Hepatocyte (in vitro differentiated cells): ENCODE data around the gene SARDH. TPM values are rescaled to one million over a fixed set of nuclear protein-coding genes. Genes with fewer than 3 reads are reported as not detected.

Experiments used
- DNase-seq: peaks from one replicate; pipeline ENCODE4 v3.0.0-alpha.2; 2016; ENCODE audit warnings: low spot score
- H2AFZ ChIP-seq: fragments of 200-600 bp; sonication (generic); 2 replicates; pipeline ENCODE4 v1.6.0; 2016; ENCODE audit warnings: antibody characterized with exemption, mild to moderate bottlenecking
- H3K27ac ChIP-seq: fragments of 200-600 bp; sonication (generic); 2 replicates; pipeline ENCODE4 v1.5.1; 2016; ENCODE audit warnings: mild to moderate bottlenecking
- H3K27me3 ChIP-seq: fragments of 200-600 bp; sonication (generic); 2 replicates; pipeline ENCODE4 v1.6.1; 2016
- H3K36me3 ChIP-seq: fragments of 200-600 bp; sonication (generic); replicated peaks from 2 replicates; pipeline ENCODE4 v1.5.1; 2016; ENCODE audit warnings: low read depth; ENCODE audit not compliant: insufficient read depth
- H3K4me1 ChIP-seq: fragments of 200-600 bp; sonication (generic); 2 replicates; pipeline ENCODE4 v1.5.1; 2016; ENCODE audit warnings: mild to moderate bottlenecking, moderate library complexity; ENCODE audit not compliant: insufficient read depth
- H3K4me2 ChIP-seq: fragments of 200-600 bp; sonication (generic); 2 replicates; pipeline ENCODE4 v1.6.0; 2016
- H3K4me3 ChIP-seq: fragments of 200-600 bp; sonication (generic); 2 replicates; pipeline ENCODE4 v1.5.1; 2016; ENCODE audit warnings: mild to moderate bottlenecking
- H3K79me2 ChIP-seq: fragments of 200-600 bp; sonication (generic); 2 replicates; pipeline ENCODE4 v1.6.0; 2017; ENCODE audit warnings: mild to moderate bottlenecking
- H3K9me2 ChIP-seq: fragments of 200-600 bp; sonication (generic); replicated peaks from 2 replicates; pipeline ENCODE4 v1.6.0; 2017; ENCODE audit warnings: mild to moderate bottlenecking; ENCODE audit not compliant: insufficient read depth
- H3K9me3 ChIP-seq: fragments of 200-600 bp; sonication (generic); 2 replicates; pipeline ENCODE4 v1.5.1; 2016; ENCODE audit warnings: low read depth, mild to moderate bottlenecking
- H4K20me1 ChIP-seq: fragments of 200-600 bp; sonication (generic); 2 replicates; pipeline ENCODE4 v1.6.0; 2016; ENCODE audit warnings: mild to moderate bottlenecking; ENCODE audit not compliant: insufficient read depth, poor library complexity, severe bottlenecking
- CTCF ChIP-seq: fragments of 200-600 bp; sonication (generic); IDR thresholded peaks from 2 replicates; pipeline ENCODE4 v1.5.1; 2016; ENCODE audit warnings: antibody characterized with exemption, mild to moderate bottlenecking; ENCODE audit not compliant: poor library complexity
- EZH2 ChIP-seq: fragments of 200-600 bp; sonication (generic); IDR thresholded peaks from 2 replicates; pipeline ENCODE4 v1.6.1; 2016; ENCODE audit warnings: antibody characterized with exemption, mild to moderate bottlenecking, borderline replicate concordance
- EZH2phosphoT487 ChIP-seq: fragments of 200-600 bp; sonication (generic); IDR thresholded peaks from one replicate; pipeline ENCODE4 v1.6.1; 2018; ENCODE audit warnings: antibody characterized with exemption, mild to moderate bottlenecking, low read depth, moderate library complexity; ENCODE audit not compliant: unreplicated experiment, severe bottlenecking
- WGBS: methylation state at CpG from one replicate; pipeline ENCODE4 v1.1.6; 2016; ENCODE audit warnings: low lambda C conversion rate; ENCODE audit errors: missing lambda C conversion rate; 5-methylcytosine and 5-hydroxymethylcytosine counted together
- polyA plus RNA-seq: library from polyadenylated mRNA; unstranded; fragments of >200 nt; fragmentation: Nextera tagmentation; extraction: Ambion mirVana; gene quantifications from 2 replicates; pipeline ENCODE4 v1.2.1, GENCODE V29; 2016
- total RNA-seq: library from RNA; depleted of rRNA; stranded (reverse); fragments of >200 nt; gene quantifications from 2 replicates; pipeline ENCODE4 v1.2.3, GENCODE V29; 2014

Gene SARDH
- total and polyA plus RNA-seq, 2 experiments from 2014 or later, result 7.5 to 9.8 TPM

DNA sequence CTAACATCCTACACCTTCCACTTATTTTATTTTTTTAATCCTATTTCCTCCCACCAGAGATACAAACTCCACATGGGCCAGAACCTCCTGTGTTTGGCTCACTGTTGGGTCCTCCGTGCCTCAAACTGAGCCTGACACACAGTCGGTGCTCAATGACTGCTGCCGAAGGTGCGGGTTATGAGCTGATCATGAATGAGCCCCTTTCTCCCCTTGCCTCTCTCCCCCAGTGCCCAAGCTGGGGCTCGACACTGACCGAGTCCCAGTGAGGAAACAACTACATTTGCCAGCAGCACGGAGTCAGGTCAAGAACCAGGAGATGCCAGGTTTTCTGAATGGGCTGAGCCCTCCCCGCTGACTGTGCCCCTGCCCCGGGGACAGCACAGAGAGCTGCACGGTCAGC lies 45.0 kb downstream of the SARDH start:
- Histone ChIP-seq H3K27ac (no peak overlapping the region), H3K36me3 (no peaks in the 10 kb centered on the region), H3K4me2 (no peak overlapping the region), H3K27me3 (no peaks in the 10 kb centered on the region), H3K9me2 (no peaks in the 10 kb centered on the region), H3K79me2 (no peaks in the 10 kb centered on the region), H4K20me1 (no peaks in the 10 kb centered on the region), H3K4me1 (peaks cover 17% of the 10 kb centered on the region), H3K4me3 (no peak overlapping the region), H3K9me3 (no peaks in the 10 kb centered on the region), H2AFZ (no peak overlapping the region)
- TF ChIP-seq EZH2, result no peak
- TF ChIP-seq EZH2phosphoT487, result no peak
- no peak for TF ChIP-seq CTCF
- WGBS, result 95% methylated on average over 10 of the region's 10 CpGs
- no peak for DNase-seq

DNA sequence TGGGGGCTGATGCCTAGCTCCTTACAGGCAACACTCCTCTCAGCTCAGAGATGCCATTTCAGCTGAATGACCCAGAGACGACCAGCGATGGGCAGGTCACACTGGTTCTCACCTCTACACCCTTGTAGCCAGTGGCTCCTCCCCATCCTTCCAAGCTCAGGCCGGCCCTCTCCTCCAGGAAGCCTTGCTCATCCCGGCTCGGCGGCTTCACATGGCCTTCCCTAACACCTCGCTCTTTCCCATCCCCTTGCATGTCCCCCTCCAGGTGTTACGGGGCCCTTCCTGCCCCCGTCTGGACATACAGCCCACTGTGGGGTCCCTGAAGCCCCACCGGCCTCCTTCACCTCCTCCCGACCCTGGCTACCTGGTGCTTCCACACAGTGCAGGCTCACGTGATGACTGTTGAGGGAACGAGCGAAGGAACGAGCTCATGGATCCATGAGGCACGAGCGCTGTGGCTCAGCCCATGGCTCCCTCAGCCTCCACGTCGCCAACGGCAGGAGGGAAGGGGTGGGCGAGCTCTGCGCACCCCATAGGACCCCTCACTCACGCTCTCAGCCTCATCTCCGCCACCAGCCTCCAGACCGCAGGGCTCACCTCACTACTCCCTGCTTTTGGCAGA lies 45.7 kb downstream of the SARDH start:
- H2AFZ ChIP-seq, result no peak overlapping the region
- peaks cover 17% of the 10 kb centered on the region for H3K4me1 ChIP-seq
- no peak overlapping the region for H3K4me2 ChIP-seq
- H3K36me3 ChIP-seq, result no peaks in the 10 kb centered on the region
- no peaks in the 10 kb centered on the region for H3K79me2 ChIP-seq
- WGBS, result 92% methylated on average over 24 of the region's 25 CpGs
- TF ChIP-seq EZH2phosphoT487 (no peak), CTCF (no peak), EZH2 (no peak)
- no peaks in the 10 kb centered on the region for H3K9me2 ChIP-seq
- H3K9me3 ChIP-seq, result no peaks in the 10 kb centered on the region
- no peak overlapping the region for H3K27ac ChIP-seq
- H4K20me1 ChIP-seq, result no peaks in the 10 kb centered on the region
- no peak overlapping the region for H3K4me3 ChIP-seq
- H3K27me3 ChIP-seq, result no peaks in the 10 kb centered on the region
- no peak for DNase-seq

DNA sequence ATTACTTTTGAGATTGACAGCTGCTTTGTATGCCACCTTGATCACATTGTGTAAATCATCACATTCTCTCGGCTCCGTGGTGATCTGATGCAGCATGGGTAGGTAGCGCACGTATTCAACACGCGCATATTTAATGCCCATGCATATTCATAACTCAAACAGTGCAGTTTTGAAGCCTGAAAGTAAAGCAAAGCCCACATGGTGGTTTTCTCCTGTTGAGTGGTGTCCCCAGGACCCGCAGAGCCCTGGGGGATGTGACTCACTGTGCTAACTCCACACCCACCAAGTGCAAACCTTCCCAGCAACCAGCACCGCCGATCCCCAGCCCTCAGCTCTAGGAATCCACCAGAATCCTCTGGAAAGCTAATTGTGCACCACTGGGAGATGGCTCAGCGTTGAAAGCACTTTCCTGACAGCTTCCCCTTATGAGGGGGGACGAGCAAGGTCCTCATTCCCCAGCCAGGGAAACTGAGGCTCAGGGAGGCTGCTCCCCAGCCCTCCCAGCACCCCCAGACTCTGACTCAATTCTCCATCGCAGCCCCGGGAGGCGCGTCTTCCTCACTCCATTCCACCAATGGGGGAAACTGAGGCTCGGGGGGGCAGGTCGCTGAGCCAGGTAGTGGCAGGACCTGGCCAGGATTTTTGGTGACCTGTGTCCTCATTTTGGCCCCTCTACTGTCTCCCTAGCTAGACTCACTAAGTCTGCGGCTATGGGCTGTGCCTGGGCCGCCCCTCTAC lies 46.4 kb downstream of the SARDH start:
- Histone ChIP-seq H3K4me2 (no peak overlapping the region), H3K9me2 (no peaks in the 10 kb centered on the region), H3K27ac (peak overlapping the region; percentile 12), H3K4me3 (no peak overlapping the region), H3K27me3 (no peaks in the 10 kb centered on the region), H3K36me3 (no peaks in the 10 kb centered on the region), H3K79me2 (no peaks in the 10 kb centered on the region), H3K4me1 (peaks cover 17% of the 10 kb centered on the region), H2AFZ (no peak overlapping the region), H3K9me3 (no peaks in the 10 kb centered on the region), H4K20me1 (no peaks in the 10 kb centered on the region)
- TF ChIP-seq EZH2phosphoT487 (no peak), CTCF (no peak), EZH2 (no peak)
- WGBS, result 78% methylated on average over 19 of the region's 19 CpGs
- peak; percentile 64 for DNase-seq
